Ramos (cell line): Measurements from ENCODE around the gene SRGAP2C.
"Not testable (repeated sequence)": the region's sequence is repeated elsewhere in the genome, so short reads cannot be mapped to it uniquely, and the experiment has no call there.

Source experiments
- in situ Hi-C: fragments of 300-500 bp; cut with MboI; formaldehyde crosslinking; loops from one replicate; pipeline ENCODE4 v1.14.3; 2022; ENCODE audit warnings: low sequenced_read_pairs; ENCODE audit not compliant: unreplicated experiment

SRGAP2C gene

DNA sequence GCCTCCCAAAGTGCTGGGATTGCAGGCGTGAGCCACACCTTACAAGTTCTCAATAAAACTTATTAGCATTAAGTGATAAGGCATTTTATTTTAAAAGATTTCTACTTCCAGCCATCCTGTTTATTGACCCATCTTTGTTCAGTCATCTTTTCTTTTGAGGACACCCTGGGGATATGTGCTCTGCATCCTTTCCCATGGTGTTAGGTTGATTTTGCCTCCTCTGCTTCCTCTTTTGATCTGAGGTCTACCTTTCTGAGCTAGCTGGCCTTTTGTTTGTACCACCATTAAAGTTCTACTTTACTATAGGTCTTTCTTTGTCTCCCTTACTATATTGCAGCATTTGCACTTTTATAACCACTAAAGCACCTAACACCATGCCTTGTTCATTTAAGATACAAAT lies 136.9 kb downstream of the SRGAP2C start:
- in situ Hi-C loops: not testable (repeated sequence)

DNA sequence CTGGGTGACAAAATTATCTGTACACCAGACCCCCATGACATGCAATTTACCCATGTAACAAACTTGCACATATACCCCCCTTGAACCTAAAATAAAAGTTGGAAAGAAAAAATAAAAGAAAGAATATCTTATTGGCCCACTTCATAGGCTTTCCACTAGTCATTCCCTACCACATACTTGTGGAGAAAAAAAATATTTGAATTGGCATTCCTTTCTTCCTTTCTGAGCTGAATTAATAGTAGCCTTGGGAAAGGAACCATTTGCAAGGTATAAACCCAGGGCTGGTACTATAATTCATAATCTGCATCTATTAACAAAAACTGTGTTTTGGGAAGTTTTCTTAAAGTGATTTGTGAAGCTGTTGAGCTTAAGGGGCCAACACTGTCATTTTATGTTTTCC lies 140.0 kb downstream of the SRGAP2C start:
- in situ Hi-C loops: not testable (repeated sequence)

DNA sequence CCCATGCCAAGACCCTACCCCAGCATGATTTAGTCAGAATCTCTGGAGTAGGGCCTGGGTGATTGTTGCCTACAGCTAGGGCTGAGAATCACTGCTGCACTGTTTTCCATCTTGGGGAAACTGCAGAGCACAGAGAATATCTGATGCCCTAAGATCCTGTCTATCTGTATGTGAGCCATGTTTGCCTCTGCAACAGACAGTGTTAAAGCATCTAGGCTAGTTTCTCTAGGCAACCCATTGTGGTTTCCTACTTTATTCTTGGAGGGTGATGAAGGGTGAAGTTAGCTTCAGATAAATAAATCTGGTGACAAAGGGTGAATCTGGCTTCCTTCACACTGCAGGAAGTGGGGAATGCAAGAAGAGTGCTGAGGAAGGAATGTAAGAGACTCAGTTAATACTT lies 147.4 kb downstream of the SRGAP2C start:
- in situ Hi-C loops: not testable (repeated sequence)

DNA sequence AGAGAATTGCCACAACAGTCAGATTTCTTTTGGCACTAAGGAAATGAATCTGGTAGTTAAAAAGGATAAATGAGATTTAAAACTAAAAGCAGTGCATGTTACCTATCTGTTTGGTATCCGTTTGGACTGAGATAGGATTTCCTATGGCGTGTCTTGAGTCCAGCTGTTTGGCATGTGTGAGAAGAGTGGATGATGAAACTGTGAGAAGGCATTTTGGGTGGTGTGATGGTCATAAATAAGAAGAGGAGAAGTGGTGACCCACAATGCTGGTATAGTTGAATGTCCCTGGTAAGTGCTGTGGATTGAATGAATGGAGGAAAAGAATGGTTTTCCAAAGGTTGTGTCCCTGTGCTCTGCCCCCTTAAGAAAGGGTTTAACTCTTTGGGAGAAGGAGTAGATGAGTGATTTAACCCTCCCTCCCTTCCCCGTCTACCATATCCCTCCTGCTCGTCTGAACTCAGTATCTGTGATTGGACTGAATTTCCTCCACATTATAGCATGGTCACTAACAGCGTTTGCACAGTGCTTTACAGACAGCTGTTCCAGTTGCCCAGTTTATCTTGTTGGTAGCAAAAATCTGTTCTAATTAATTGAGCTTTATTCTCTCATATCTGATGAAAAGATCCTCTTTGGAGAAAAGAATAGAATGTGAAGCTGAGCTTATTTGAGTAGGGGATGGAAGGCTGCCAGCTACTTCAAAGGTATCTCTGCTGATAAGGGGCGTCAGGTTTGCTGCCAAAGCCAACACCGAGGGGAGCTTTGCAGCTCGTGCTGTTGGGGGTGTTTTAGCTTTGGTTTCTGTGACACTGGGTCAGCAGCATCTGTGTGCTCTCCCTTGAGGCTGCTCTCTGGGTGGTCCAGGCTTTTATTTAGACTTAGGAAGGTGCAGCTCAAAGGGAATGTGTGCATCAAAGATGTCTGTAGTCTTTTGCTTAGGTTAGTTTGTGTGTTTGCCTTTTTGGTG lies 148.1 kb downstream of the SRGAP2C start:
- in situ Hi-C loops: not testable (repeated sequence)

DNA sequence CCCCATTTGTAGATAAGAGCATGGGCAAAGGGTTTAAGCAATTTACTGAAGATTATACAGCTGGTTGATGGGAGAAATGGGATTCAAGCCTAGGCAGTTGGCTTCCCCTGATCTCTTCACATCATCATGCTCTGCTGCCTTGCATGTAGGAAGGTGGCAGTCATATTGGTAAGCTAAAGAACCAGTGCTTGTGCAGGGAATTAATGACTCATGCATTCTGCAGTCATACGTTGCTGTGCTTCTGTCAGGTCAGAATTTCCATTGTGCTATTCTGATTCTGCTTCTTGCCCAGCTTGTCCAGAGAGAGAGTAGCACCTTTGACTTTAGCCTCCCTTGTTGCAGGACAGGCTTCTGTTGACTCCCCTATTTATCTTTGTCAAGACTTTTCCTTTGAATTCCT lies 153.2 kb downstream of the SRGAP2C start:
- in situ Hi-C loops: not testable (repeated sequence)

DNA sequence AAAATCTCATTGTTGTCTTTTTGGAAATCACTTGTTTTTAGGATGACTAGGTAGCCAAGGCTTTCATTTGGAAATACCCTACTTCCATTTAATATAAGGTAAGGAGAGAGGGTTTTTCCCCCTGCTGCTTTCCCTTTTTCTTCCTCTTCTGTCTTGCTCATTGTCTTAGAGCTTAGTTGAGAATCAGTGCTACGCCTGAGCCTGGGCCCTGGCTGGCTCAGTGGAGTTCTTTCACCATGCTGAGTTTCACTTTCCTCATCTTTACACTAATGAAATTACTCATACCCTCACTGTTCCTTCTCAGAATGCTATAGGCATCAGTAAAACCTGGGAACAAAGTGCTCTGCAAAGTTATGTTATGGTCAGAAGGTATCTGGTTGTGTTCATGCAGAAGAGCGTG lies 154.8 kb downstream of the SRGAP2C start:
- in situ Hi-C loops: not testable (repeated sequence)

DNA sequence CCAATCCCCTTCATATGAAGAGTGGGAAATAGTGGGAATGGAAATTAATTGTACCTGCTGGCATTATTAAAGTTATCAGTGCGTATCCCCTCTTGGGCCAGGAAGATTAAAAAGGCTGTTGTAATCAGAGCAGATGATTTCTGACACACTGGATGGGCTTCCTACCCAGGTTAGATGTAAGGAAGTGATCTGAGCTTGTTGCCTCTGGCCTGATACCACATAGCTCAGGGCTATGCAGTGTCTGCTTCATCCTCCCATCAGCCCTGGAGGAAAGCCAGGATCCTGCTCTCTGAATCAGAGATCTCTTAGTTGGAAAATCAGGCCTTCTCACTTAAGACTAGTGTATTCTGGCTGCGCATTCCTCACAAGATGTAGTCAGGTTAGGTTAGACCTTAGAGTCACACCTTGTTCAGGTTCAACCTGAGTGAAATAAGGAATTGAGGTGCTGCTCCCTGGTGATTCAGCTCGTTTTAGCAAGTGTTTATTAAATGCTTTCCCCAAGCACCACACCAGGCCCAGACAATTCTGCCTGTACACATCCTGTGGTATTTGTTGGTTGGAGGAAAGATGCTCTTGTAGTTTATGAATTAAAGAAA lies 158.6 kb downstream of the SRGAP2C start:
- in situ Hi-C loops: not testable (repeated sequence)

DNA sequence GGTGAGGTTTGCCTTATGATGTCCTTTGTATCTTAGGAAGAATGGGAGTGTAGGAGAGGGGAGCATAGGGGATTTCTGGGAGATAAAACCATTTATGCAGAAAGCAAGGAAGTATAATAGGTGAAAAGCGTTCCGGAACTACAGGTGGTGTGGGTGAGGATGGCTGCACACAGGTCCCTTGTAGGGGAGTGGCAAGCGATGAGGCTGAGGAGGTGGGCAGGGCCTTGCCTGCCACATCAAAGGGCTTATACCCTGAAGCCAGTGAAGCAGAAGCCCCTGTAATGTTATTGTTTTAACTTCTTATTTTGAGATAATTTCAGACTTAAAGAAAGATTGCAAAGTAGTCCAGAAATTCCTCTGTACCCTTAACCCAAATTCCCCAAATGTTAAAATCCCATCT lies 159.6 kb downstream of the SRGAP2C start:
- in situ Hi-C loops: not testable (repeated sequence)

DNA sequence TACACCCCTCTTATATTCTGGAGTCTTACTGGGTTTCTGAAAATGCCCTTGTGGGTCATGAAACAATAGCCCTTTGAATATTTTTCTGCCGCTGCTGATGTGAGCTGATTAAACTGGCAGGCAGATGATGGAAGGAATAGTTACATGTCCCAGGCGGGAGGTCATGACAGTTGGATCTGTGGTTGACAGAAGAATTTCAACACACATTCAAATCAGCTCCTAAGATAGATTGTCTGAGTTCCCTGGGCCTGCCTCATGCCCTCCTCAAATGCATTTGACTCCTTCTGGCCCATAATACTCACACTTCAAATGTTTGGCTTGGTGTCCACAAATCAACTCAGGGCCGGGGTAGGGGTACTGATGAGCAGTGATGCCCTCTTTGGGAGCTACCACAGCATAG lies 161.9 kb downstream of the SRGAP2C start:
- in situ Hi-C loops: not testable (repeated sequence)

DNA sequence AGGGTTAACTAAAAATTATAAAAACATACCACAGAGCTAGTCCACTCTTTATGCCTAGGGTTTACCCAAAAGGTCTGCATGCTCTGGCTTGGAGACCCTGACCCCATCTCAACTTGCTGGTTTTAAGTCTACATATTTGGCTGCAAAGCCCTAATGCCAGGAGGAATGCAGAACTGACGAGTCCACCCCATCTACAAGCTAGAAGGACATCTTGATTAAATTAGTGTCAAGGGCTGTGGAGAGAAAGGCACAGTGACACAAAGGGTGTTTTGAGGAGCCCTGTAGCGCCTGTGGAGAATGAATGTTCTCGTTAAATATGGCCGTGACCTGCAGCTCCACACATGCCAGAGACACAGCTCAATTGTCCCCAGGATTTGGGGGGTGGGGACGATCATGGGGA lies 162.7 kb downstream of the SRGAP2C start:
- in situ Hi-C loops: not testable (repeated sequence)

DNA sequence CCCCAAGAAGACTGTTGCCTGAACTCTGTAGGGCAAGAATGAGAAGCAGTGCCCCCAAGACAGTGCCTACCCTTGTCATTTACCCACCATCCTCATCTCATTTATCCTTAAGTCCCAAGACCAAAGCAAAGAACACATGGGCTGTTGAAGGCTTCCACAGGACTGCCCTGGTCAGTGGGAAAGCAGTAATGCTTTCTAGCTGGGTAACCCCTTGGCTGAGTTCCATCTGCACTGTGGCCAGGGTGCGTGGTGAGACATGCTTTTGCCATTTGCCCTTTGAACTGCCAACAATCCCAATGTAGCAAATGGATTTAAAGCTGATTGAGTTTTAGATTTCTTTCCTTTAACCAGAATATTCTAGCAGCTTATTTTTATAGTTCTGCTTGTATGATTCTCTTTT lies 163.3 kb downstream of the SRGAP2C start:
- in situ Hi-C loops: not testable (repeated sequence)

DNA sequence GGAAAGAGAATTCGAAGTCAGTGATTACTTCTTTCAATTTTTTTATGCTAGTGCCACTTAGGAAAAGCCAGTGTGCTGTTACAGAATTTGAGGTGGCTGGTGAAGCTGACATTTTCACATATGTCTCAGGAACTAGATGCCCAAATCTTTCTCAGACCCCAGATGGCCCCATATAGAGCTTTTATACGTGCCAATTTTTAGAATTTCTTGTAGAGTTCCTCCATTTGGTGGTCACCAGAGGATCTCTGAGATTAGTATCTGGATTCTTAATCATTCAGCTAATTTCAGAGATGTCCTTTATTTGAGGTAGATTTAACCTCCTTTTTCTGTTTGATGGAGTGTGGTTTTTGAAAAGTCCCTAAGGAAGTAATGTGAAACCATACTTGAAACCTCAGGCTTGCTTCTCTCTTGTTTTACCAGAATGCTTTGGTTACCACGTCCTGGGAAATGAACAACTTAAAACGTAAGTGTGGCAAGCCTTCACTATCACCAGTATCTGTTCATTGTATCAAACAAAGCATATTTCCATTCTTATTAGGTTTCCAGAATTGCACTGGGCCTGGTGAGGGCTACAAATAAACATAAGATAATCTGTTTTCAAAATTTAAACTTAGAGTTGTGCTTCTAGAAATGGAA lies 164.7 kb downstream of the SRGAP2C start:
- in situ Hi-C loops: not testable (repeated sequence)

DNA sequence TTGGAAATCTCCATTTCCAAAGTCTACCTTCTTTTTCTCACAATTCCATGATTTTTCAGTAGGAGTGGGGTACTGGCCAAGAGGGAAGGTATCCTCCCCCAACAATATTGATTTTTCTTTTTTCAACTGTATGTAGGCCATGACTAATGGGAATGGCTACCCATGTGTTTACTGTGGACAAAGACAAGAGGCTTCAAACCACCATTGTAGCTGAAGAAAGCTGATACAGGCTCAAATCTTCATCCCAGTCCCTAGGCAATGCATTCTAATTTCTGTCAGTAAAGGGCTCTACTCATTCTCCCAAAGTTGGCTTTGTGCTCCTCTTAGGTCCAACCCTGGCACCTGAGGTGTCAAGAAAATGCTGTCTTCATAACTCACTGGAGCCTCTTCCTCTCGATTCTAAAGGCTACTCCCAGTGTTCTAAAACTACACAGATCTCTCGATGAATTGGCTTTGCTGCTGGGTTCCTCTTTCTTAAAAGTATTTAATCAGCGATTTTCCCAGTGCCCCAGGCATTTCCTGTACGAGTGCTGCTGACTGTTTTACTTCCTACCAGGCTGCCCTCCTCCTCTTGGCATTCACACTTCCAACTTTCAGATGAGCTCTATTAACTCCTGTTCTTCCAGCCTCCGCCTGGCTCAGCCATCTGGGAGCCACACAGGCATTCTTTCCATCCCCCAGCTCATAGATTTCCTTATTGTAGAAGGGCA lies 171.1 kb downstream of the SRGAP2C start:
- in situ Hi-C loops: not testable (repeated sequence)

DNA sequence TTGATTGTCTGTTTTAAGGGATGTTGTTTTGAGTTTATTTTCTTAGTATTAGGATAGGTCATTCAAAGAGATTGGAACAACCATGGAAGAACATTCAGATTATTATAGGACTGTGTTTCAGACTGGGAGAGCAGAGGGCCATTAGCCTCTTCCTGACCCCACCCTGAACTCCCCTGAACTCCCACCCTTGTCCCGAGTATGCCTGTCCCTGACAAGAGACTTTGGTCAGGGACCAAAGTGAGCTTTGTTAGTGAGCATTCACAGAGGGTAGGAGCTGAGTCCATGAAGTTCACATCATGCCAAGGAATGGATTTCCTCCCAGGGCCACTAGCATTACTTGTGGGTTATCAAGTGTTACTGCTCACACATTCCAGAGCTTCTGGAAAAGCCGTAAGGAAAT lies 172.0 kb downstream of the SRGAP2C start:
- in situ Hi-C loops: not testable (repeated sequence)

DNA sequence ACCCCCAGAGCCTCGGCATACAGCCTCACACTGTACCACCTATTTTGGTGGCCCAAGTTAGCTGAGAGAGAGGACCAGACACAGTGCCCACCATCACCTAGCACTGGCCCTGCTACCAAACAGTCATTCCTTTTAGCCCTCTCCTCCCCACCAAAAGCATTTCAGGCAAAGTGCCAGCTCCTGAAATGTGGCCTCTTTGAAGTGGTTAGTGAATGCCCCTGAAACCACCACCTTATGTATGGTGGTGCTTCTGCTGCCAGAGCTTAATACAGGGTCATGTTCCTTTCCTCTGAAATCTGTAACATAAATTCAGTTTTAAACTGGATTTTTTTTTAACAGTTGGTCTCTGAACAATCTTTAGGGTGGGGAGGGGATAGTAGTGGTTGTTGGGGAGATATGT lies 175.8 kb downstream of the SRGAP2C start:
- in situ Hi-C loops: not testable (repeated sequence)

DNA sequence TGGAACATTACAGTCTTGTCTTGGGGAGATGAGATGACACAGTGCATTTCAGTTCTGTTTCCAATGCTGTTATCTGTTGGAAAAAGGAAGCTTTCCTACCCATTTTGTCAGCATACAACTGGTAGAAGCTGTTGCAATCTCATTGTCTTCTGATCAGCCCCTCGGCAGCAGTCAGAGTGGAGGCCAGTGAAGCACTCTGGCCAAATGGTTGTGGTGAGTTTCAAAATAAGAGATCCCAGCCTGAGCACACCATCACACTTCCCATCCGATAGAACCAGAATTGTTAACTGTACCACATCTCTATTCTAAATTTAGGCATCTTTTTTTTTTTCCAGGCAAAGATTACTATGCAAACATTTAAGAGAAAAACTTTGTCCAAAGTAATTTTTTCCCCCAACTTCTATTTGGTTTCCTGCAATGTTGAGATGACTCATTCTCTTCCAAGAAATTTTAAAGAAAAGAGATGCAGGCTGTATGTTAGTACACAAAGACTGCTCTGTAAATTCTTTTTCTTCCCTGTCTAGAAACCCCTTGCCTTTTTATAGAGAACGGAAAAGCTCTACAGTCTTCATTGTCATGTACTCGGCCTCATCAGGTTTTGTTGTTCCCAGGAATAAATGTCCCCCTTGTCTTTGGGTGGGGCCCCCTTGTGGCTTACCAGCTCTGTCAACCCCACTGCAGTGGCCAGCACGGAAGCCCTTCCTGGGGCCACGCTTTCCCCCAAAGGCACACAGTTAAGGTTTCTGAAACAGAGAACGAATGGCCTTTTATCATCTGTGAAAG lies 176.9 kb downstream of the SRGAP2C start:
- in situ Hi-C loops: not testable (repeated sequence)

DNA sequence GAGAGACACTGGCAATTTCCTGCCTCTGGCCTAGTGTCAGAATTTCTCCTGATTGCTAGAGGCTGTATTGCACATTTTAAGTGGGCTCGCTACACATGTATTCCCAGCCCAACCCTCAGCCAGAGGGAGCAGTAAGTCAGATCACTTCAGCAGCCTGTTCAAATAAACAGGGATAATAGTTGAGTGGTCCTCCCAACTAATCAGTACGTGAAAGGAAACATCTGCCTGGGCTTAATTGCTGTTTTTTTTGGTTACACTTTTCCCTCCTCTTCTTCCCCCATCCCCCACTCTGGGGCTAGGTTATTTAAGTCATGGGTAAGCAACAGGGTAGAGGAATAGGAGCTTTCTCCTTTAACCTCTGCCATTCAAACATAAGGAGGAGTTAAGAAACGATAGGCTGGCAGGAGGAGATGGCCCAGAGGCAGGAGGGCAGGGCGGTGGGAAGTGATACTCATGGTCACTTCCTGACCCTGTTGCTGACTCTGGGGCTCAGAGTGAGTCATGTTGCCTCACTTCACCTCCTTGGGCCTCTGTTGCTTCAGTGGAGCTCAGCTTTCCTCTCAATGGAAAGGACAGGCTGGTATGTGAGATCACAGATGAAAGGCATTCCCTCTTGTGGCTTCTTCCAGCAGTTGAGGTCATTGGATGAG lies 177.6 kb downstream of the SRGAP2C start:
- in situ Hi-C loops: not testable (repeated sequence)

DNA sequence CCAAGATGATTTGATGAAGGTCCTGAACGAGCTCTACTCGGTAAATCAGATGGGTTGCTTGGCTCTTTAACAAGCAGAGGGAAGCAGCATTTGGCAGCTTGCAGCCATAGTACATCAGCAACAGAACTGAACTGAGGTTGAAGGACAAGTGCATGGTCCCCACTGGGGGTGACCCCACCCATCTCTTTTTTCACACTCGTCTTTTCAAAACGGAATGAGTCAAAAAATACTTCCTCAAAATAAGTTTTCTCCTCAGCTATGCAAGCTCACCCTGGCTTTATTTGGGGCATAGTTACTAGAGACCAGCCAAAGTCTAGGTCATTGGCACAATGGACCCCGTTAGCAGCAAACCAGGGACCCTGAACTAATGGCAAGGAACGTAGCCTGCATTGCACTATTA lies 180.5 kb downstream of the SRGAP2C start:
- in situ Hi-C loops: not testable (repeated sequence)

DNA sequence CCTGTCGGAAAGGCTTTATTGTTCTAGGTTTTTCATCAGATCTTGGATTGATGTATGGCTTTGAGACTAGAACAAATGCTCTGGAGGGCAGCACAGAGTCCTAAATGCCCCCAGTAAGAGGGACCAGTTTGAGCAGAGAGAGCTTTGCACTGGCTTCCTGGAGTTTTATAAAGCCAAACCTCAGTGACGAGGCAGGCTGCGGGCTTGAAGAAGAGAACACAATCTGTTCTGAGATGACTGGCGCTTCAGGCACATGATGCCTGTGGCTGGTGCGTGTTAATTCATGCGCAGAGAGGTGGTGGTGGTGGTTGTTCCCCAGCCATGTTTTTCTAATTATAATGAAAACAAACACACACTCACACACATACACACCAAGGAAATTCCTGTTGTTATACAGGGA lies 180.9 kb downstream of the SRGAP2C start:
- in situ Hi-C loops: not testable (repeated sequence)
